Stimulated activated CD4-positive, alpha-beta T cell treated with anti-CD3 and anti-CD28 coated beads, Interleukin-12 subunit alpha, Interleukin-12 subunit beta, amount 100 ng/mL, for 24 hours (primary cell): ENCODE results near the gene LRRC74A.

Experiments
- DNase-seq, 2 experiments: peaks; one replicate each; pipeline ENCODE4 v3.0.0-alpha.2; 2020; ENCODE audit warnings: low read depth in 2 of 2

LRRC74A gene

GRCh38 chr14:76826122-76826521 is at the start of gene LRRC74A:
LRRC74A (plus strand) TSS chr14:76826408; CDS start chr14:76826698, 290 bp downstream.
- no peak for DNase-seq

- DNase-seq: no peak
Measured at GRCh38 chr14:76776428-76777251, 49.6 kb upstream of the LRRC74A start.

GRCh38 chr14:76777721-76778120 is 48.5 kb upstream of the LRRC74A start:
- no peak for DNase-seq

GRCh38 chr14:76778546-76779215 is 47.5 kb upstream of the LRRC74A start:
- DNase-seq: no peak

- DNase-seq: no peak
Measured at GRCh38 chr14:76779221-76780057, 46.8 kb upstream of the LRRC74A start.

GRCh38 chr14:76780058-76780345 is 46.2 kb upstream of the LRRC74A start:
- no peak for DNase-seq

GRCh38 chr14:76780360-76780759 is 45.8 kb upstream of the LRRC74A start:
- no peak for DNase-seq

- no peak for DNase-seq
Measured at GRCh38 chr14:76780875-76781647, 45.1 kb upstream of the LRRC74A start.

GRCh38 chr14:76781648-76782051 is 44.6 kb upstream of the LRRC74A start:
- no peak for DNase-seq

- no peak for DNase-seq
Measured at GRCh38 chr14:76782115-76782884, 43.9 kb upstream of the LRRC74A start.

GRCh38 chr14:76782885-76783566 is 43.2 kb upstream of the LRRC74A start:
- DNase-seq: no peak

GRCh38 chr14:76784266-76784874 is 41.8 kb upstream of the LRRC74A start:
- DNase-seq: no peak

- DNase-seq: peak in 1 of 2 experiments; percentile 40
Measured at GRCh38 chr14:76784881-76785280, 41.3 kb upstream of the LRRC74A start.

- no peak for DNase-seq
Measured at GRCh38 chr14:76786601-76787000, 39.6 kb upstream of the LRRC74A start.

GRCh38 chr14:76792422-76792821 is 33.8 kb upstream of the LRRC74A start:
- DNase-seq: no peak

- no peak for DNase-seq
Measured at GRCh38 chr14:76793324-76793723, 32.9 kb upstream of the LRRC74A start.

- DNase-seq: no peak
Measured at GRCh38 chr14:76793956-76794355, 32.3 kb upstream of the LRRC74A start.

GRCh38 chr14:76806446-76806845 is 19.8 kb upstream of the LRRC74A start:
- no peak for DNase-seq

GRCh38 chr14:76808011-76808410 is 18.2 kb upstream of the LRRC74A start:
- DNase-seq: no peak

- no peak for DNase-seq
Measured at GRCh38 chr14:76808990-76809389, 17.2 kb upstream of the LRRC74A start.
